Progenitor cell of endocrine pancreas (in vitro differentiated cells): Measurements from ENCODE around the gene MAP3K10. TPM values are rescaled to one million over a fixed set of nuclear protein-coding genes. Genes with fewer than 3 reads are reported as not detected.

ENCODE experiments used
- DNase-seq: peaks from one replicate; pipeline ENCODE4 v3.0.0; 2021; ENCODE audit warnings: low spot score; ENCODE audit not compliant: unreplicated experiment
- H3K27ac Mint-ChIP-seq: 2 replicates; pipeline ENCODE4 v1.8.0; 2021; ENCODE audit warnings: mild to moderate bottlenecking, moderate library complexity, mixed read lengths
- H3K27me3 Mint-ChIP-seq: 2 replicates; pipeline ENCODE4 v1.8.0; 2021; ENCODE audit warnings: mixed read lengths
- H3K36me3 Mint-ChIP-seq: 2 replicates; pipeline ENCODE4 v1.8.0; 2022; ENCODE audit warnings: mixed read lengths; ENCODE audit not compliant: insufficient read depth
- H3K4me1 Mint-ChIP-seq: 2 replicates; pipeline ENCODE4 v1.8.0; 2021; ENCODE audit warnings: low read depth, mixed read lengths
- H3K4me3 Mint-ChIP-seq: 2 replicates; pipeline ENCODE4 v1.8.0; 2021; ENCODE audit warnings: low read depth, mild to moderate bottlenecking, moderate library complexity, mixed read lengths
- H3K9me3 Mint-ChIP-seq: 2 replicates; pipeline ENCODE4 v1.8.0; 2021; ENCODE audit warnings: low read depth, mixed read lengths
- total RNA-seq: library from RNA; stranded (reverse); gene quantifications from 2 replicates; pipeline ENCODE4 v1.2.1, GENCODE V29; 2021
- TF ChIP-seq, protein P1 (sequence below): fragments of 200-600 bp; sonication (generic); IDR thresholded peaks from one replicate; pipeline ENCODE4 v1.5.0; 2021; ENCODE audit warnings: antibody characterized with exemption, mild to moderate bottlenecking; ENCODE audit not compliant: unreplicated experiment

The MAP3K10 gene
- total RNA-seq, 1 donor from 2014 or later: 35.3 TPM

DNA sequence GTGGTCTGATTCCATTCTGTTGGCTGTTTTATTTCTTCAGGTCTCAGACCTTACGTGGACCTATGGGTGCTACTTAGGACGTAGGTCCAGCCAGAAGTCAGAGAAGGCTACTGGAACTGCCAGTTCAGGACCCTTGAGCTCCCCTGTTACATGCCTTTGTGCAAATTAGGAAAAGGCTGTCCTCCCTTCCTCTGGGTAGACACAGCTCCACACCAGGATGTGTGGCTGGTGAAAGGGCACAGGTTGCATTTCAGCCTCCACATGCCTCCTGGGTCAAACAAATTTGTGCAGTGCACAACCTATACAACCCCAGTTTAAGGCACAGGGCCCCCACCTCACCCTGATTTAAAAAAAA lies 43.9 kb upstream of the MAP3K10 start:
- DNase-seq: no peak
- Mint-ChIP-seq H3K9me3 (no peaks in the 10 kb centered on the region), H3K27ac (no peak overlapping the region), H3K27me3 (peaks cover 3% of the 10 kb centered on the region), H3K36me3 (no peaks in the 10 kb centered on the region), H3K4me3 (no peak overlapping the region), H3K4me1 (no peaks in the 10 kb centered on the region)
- TF ChIP-seq, protein P1, sequence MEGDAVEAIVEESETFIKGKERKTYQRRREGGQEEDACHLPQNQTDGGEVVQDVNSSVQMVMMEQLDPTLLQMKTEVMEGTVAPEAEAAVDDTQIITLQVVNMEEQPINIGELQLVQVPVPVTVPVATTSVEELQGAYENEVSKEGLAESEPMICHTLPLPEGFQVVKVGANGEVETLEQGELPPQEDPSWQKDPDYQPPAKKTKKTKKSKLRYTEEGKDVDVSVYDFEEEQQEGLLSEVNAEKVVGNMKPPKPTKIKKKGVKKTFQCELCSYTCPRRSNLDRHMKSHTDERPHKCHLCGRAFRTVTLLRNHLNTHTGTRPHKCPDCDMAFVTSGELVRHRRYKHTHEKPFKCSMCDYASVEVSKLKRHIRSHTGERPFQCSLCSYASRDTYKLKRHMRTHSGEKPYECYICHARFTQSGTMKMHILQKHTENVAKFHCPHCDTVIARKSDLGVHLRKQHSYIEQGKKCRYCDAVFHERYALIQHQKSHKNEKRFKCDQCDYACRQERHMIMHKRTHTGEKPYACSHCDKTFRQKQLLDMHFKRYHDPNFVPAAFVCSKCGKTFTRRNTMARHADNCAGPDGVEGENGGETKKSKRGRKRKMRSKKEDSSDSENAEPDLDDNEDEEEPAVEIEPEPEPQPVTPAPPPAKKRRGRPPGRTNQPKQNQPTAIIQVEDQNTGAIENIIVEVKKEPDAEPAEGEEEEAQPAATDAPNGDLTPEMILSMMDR: no peak

DNA sequence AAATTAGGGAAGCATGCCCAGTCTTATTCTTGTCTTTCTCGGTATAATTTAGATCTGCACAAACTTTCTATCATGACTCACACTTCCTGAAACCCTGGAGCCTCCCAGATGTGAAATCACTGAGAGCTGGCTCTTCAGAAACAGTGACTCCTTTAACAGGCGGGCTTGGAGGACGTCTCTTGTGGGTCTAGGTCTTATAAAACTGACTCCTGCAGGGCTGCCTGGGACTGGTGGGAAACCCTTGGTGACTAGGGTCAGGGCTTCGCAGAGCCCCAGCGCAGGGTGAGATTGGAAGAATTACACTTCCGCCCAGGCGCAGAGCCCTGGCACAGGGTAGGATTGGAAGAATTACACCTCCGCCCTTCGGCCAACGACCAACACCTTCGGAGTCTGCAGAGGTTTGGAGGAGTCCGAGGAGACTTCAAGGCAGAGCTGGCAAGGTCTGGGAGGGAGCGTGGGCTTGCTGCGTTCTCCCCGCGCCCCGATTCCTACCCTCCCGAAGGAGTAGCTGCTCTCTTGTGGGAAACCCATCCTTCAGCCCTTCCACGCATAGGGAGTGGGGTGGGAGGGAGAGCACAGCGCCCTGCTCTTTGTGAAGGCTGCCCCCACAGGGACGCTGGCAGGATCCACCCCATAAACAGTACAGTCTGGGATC lies 43.4 kb upstream of the MAP3K10 start:
- TF ChIP-seq, protein P1: no peak
- Mint-ChIP-seq H3K4me3 (no peak overlapping the region), H3K4me1 (no peaks in the 10 kb centered on the region), H3K36me3 (no peaks in the 10 kb centered on the region), H3K27ac (no peak overlapping the region), H3K9me3 (no peaks in the 10 kb centered on the region), H3K27me3 (peaks cover 3% of the 10 kb centered on the region)
- no peak for DNase-seq

DNA sequence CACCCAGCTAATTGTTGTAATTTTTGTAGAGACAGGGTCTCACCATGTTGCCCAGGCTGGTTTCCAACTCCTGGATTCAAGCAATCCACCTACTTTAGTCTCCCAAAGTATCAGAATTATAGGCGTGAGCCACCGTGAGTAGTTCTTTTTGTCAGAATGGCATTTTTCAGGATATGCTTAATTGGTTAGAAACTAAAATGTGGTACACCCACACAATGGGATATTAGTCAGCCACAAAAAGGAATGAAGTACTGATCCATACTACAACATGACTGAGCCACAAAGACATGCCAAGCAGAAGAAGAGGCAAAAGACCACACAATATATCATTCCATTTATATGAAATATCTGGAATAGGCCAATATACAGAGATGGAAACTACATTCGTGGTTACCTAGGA lies 41.7 kb upstream of the MAP3K10 start:
- no peaks in the 10 kb centered on the region for H3K4me1 Mint-ChIP-seq
- TF ChIP-seq, protein P1: no peak
- H3K27me3 Mint-ChIP-seq: peaks cover 3% of the 10 kb centered on the region
- no peak overlapping the region for H3K4me3 Mint-ChIP-seq
- H3K9me3 Mint-ChIP-seq: no peaks in the 10 kb centered on the region
- no peak overlapping the region for H3K27ac Mint-ChIP-seq
- no peaks in the 10 kb centered on the region for H3K36me3 Mint-ChIP-seq
- DNase-seq: no peak

DNA sequence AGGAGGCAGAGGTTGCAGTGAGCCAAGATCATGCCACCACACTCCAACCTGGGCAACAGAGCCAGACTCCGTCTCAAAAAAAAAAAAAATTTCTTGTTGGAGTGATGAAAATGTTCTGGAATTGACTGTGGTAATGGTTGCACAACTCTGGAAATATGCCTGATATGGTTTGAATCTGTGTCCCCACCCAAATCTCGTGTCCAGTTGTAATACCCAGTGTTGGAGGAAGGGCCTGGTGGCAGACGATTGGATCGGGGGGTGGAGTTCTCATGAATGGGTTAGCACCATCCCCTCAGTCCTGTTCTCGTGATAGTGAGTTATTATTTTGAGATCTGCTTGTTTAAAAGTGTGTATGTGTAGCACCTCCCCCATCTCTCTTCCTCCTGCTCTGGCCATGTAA lies 41.1 kb upstream of the MAP3K10 start:
- Mint-ChIP-seq H3K4me3 (no peak overlapping the region), H3K9me3 (no peaks in the 10 kb centered on the region), H3K27ac (no peak overlapping the region), H3K27me3 (peaks cover 3% of the 10 kb centered on the region), H3K36me3 (no peaks in the 10 kb centered on the region), H3K4me1 (no peaks in the 10 kb centered on the region)
- TF ChIP-seq, protein P1: no peak
- DNase-seq: no peak

DNA sequence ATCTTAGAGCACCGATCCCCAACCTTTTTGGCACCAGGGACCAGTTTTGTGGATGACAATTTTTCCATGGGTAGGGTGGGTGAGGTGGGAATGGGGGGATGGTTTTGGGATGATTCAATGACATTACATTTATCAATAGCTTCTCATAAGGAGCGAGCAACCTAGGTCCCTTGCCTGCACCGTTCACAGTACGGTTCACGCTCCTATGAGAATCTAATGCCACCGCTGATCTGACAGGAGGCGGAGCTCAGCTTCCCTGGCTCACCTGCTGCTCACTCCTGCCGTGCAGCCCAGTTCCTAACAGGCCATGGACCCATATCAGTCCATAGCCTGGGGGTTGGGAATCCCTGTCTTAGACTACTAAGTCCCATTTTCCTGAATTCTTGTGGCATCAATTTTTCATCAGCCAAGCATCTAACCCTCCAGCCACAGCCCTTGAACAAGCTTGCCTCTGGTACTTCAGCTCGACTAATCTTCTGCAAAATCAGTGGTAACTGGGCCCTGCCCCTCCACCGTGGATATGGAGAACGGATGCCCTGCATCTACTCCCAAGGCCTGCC lies 37.0 kb upstream of the MAP3K10 start:
- TF ChIP-seq, protein P1: no peak
- H3K4me1 Mint-ChIP-seq: no peaks in the 10 kb centered on the region
- DNase-seq: no peak
- no peaks in the 10 kb centered on the region for H3K27me3 Mint-ChIP-seq
- H3K9me3 Mint-ChIP-seq: no peaks in the 10 kb centered on the region
- H3K4me3 Mint-ChIP-seq: no peak overlapping the region
- H3K27ac Mint-ChIP-seq: no peak overlapping the region
- no peaks in the 10 kb centered on the region for H3K36me3 Mint-ChIP-seq
